HFF-Myc (cell line): ENCODE measurements around the gene TRAPPC11.

ENCODE experiments used
- DNase-seq: peaks from one replicate; pipeline ENCODE4 v3.0.0-alpha.2; 2011; ENCODE audit warnings: low read depth; ENCODE audit errors: extremely low read depth
- H3K4me3 ChIP-seq: replicated peaks from 2 replicates; pipeline ENCODE4 v1.5.1; 2011; ENCODE audit warnings: low read depth, mild to moderate bottlenecking, control low read depth, low read length
- CTCF ChIP-seq: IDR thresholded peaks from 2 replicates; pipeline ENCODE4 v1.5.1; 2012; ENCODE audit warnings: mild to moderate bottlenecking, low read depth, low read length, control low read depth; ENCODE audit errors: missing control alignments

TRAPPC11 gene

GRCh38 chr4:183686461-183686860 is 27.4 kb downstream of the TRAPPC11 start:
- no peak for TF ChIP-seq CTCF
- H3K4me3 ChIP-seq: no peak overlapping the region
- DNase-seq: no peak

- no peak for TF ChIP-seq CTCF
- H3K4me3 ChIP-seq: no peak overlapping the region
- DNase-seq: no peak
These were observed 29.1 kb downstream of the TRAPPC11 start for GRCh38 chr4:183688216-183688615.

GRCh38 chr4:183691006-183691405 is 31.9 kb downstream of the TRAPPC11 start:
- no peak overlapping the region for H3K4me3 ChIP-seq
- TF ChIP-seq CTCF: no peak
- DNase-seq: no peak

GRCh38 chr4:183691897-183692296 is 32.8 kb downstream of the TRAPPC11 start:
- TF ChIP-seq CTCF: no peak
- H3K4me3 ChIP-seq: no peak overlapping the region
- no peak for DNase-seq

- no peak overlapping the region for H3K4me3 ChIP-seq
- TF ChIP-seq CTCF: no peak
- DNase-seq: no peak
These were observed 39.8 kb downstream of the TRAPPC11 start for GRCh38 chr4:183698909-183699308.

- H3K4me3 ChIP-seq: no peak overlapping the region
- TF ChIP-seq CTCF: no peak
- no peak for DNase-seq
These were observed 41.3 kb downstream of the TRAPPC11 start for GRCh38 chr4:183700407-183700806.

GRCh38 chr4:183702492-183702891 is 43.4 kb downstream of the TRAPPC11 start:
- DNase-seq: no peak
- no peak overlapping the region for H3K4me3 ChIP-seq
- TF ChIP-seq CTCF: no peak
